ENCODE results near the gene ALG9. TPM values are rescaled to one million over a fixed set of nuclear protein-coding genes. Genes with fewer than 3 reads are reported as not detected.
A peak's percentile ranks its signal among the peaks of the same experiment; 100 is the strongest.
"Not testable (repeated sequence)": the region's sequence is repeated elsewhere in the genome, so short reads cannot be mapped to it uniquely, and the experiment has no call there.

Gene ALG9
- total and polyA plus RNA-seq, 9 donors = 21.2 to 29.7 (median 25.0) TPM

DNA sequence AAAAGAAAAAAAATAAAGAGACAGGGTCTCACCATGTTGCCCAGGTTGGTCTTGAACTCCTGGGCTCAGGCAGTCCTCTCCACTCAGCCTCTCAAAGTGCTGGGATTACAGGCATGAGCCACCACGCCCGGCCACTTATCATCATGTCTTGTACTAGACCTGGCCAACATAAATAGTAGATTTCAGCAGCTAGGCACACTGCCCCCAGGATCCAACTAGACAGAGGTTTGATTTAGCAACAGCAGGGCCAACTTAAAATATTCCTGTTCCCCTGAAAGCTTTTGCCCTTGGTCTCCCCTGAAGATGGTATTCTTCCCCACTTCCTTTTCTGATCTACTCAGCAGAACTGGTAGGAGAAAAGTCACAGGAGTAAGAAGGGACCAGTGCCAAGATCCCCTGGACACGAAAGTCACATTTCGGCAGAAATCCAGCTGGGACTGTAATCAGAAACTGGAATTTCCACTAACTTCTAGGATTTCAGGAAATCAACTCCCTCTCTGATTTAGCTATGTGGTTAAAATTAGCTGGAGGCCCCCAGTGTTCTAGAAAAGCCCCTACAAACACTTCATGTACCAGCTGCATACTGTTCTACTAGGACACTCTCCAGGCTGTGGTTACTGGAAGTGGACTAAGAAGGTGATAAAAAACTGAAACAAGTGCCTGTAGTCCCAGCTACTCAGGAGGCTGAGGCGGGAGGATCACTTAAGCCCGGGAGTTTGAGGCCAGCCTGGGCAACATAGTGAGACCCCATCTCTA lies 96.2 kb downstream of the ALG9 start:
- H3K9me3 ChIP-seq (replicated peaks; ENCODE audit: control insufficient read depth, low read depth, low read length) = no peaks in the 10 kb centered on the region
- H3K27me3 ChIP-seq (ENCODE audit: control insufficient read depth, insufficient read depth, low read length) = no peaks in the 10 kb centered on the region
- H3K4me1 ChIP-seq (ENCODE audit: control insufficient read depth, insufficient read depth, low read length) = peaks cover 8% of the 10 kb centered on the region
- 52% methylated on average over 4 of the region's 6 CpGs for WGBS (ENCODE audit: insufficient coverage)
- peak overlapping the region; percentile 74 for H3K27ac ChIP-seq (ENCODE audit: low read length)
- DNase-seq = peak; percentile 84
- no peaks in the 10 kb centered on the region for H3K36me3 ChIP-seq (ENCODE audit: control insufficient read depth, insufficient read depth, low read length)
- no peak overlapping the region for H3K4me3 ChIP-seq (ENCODE audit: low read length)

DNA sequence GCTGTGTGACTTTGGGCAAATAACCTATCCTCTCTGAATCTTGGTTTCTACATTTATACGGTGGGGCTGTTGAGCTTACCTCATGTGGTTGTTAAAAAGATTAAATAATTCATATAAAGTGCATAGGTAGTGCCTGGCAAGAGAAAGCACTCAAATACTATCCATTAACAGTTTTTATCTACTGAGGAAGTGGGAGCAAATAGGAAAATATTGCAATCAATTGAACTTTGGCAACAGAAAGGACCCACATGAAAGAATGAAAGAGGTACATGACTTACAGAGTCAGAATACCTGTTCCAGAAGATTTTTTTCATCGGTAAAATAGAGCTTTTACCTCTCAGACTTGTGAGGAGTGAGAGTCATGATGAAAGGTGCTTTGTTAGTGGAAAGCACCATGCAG lies 98.8 kb downstream of the ALG9 start:
- no CpG with 5 or more reads among the region's 2 CpGs for WGBS (ENCODE audit: insufficient coverage)
- Histone ChIP-seq H3K9me3 (replicated peaks; ENCODE audit: control insufficient read depth, low read depth, low read length) (no peaks in the 10 kb centered on the region), H3K4me3 (ENCODE audit: low read length) (no peak overlapping the region), H3K4me1 (ENCODE audit: control insufficient read depth, insufficient read depth, low read length) (peaks cover 8% of the 10 kb centered on the region), H3K27me3 (ENCODE audit: control insufficient read depth, insufficient read depth, low read length) (no peaks in the 10 kb centered on the region), H3K36me3 (ENCODE audit: control insufficient read depth, insufficient read depth, low read length) (no peaks in the 10 kb centered on the region), H3K27ac (ENCODE audit: low read length) (no peak overlapping the region)
- no peak for DNase-seq

DNA sequence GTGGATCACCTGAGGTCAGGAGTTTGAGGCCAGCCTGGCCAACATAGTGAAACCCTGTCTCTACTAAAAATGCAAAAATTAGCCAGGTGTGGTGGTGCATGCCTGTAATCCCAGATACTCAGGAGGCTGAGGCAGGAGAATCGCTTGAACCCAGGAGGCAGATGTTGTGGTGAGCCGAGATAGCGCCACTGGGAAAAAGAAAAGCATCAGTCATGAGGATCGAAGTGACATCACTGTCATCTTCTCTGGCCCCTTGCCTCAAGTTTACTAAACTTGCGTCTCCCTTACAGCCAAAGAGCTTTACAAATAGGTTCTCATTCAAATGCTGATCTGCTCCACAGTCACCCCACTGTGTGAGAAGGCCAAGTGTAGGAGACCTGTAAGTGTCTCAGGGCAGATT lies 100.2 kb downstream of the ALG9 start:
- 81% methylated on average over 3 of the region's 5 CpGs for WGBS (ENCODE audit: insufficient coverage)
- H3K4me1 ChIP-seq (ENCODE audit: control insufficient read depth, insufficient read depth, low read length) = peaks cover 10% of the 10 kb centered on the region
- not testable (repeated sequence) for DNase-seq; H3K27ac ChIP-seq (ENCODE audit: low read length); H3K27me3 ChIP-seq (ENCODE audit: control insufficient read depth, insufficient read depth, low read length); H3K9me3 ChIP-seq (replicated peaks; ENCODE audit: control insufficient read depth, low read depth, low read length); H3K4me3 ChIP-seq (ENCODE audit: low read length); H3K36me3 ChIP-seq (ENCODE audit: control insufficient read depth, insufficient read depth, low read length)

DNA sequence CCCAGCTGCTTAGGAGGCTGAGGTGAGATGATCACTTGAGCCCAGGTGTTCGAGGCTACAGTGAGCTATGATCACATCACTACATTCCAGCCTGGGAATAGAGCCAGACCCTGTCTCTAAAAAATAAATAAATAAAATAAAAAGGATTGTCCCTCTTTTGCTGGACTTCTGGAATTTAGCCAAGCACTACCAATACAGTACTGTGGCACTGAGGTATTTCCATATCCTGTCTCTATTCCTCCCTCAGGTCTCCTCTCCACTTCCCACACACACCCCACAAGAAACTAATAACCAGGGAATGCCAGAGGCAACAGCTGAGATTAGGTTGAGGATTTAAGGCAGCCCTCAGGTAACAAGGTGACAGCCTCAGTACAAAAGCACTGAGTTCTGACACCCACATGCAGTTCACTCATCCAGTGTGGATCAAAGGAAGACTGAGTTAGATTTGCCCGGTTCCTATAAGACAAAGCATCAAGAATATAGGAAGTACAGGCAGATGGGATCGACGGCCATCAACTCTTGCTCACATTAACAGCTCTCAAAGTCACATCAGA lies 100.7 kb downstream of the ALG9 start:
- H3K9me3 ChIP-seq (replicated peaks; ENCODE audit: control insufficient read depth, low read depth, low read length) = no peaks in the 10 kb centered on the region

DNA sequence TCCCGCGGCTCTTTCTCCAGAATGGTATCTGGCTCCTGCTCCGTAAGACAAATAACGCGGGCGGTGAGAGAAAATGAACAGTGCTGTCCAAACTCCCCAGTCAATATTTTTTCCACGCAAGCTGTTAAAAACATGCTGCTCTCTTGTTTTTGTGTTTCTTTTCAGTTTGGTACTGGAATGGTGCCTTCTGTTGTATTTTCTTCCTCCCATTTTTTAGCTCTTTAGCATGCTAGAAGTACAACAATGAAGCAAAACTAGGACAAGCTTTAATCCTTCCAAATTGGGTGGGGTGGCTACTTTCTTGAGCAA lies 104.6 kb downstream of the ALG9 start:
- H3K27me3 ChIP-seq (ENCODE audit: control insufficient read depth, insufficient read depth, low read length) = no peaks in the 10 kb centered on the region
- H3K27ac ChIP-seq (ENCODE audit: low read length) = peak overlapping the region; percentile 95
- DNase-seq = no peak
- H3K9me3 ChIP-seq (replicated peaks; ENCODE audit: control insufficient read depth, low read depth, low read length) = no peaks in the 10 kb centered on the region
- H3K4me1 ChIP-seq (ENCODE audit: control insufficient read depth, insufficient read depth, low read length) = peaks cover 9% of the 10 kb centered on the region
- H3K4me3 ChIP-seq (ENCODE audit: low read length) = peak overlapping the region; percentile 95
- WGBS (ENCODE audit: insufficient coverage) = no CpG with 5 or more reads among the region's 7 CpGs
- H3K36me3 ChIP-seq (ENCODE audit: control insufficient read depth, insufficient read depth, low read length) = peaks cover 19% of the 10 kb centered on the region

More for the DNA sequence above, 100.7 kb downstream of the ALG9 start:
- no peaks in the 10 kb centered on the region for H3K36me3 ChIP-seq (ENCODE audit: control insufficient read depth, insufficient read depth, low read length)
- H3K27me3 ChIP-seq (ENCODE audit: control insufficient read depth, insufficient read depth, low read length) = no peaks in the 10 kb centered on the region
- H3K4me1 ChIP-seq (ENCODE audit: control insufficient read depth, insufficient read depth, low read length) = peaks cover 10% of the 10 kb centered on the region
- no peak overlapping the region for H3K4me3 ChIP-seq (ENCODE audit: low read length)
- no peak for DNase-seq
- no peak overlapping the region for H3K27ac ChIP-seq (ENCODE audit: low read length)
- no CpG with 5 or more reads among the region's 4 CpGs for WGBS (ENCODE audit: insufficient coverage)

DNA sequence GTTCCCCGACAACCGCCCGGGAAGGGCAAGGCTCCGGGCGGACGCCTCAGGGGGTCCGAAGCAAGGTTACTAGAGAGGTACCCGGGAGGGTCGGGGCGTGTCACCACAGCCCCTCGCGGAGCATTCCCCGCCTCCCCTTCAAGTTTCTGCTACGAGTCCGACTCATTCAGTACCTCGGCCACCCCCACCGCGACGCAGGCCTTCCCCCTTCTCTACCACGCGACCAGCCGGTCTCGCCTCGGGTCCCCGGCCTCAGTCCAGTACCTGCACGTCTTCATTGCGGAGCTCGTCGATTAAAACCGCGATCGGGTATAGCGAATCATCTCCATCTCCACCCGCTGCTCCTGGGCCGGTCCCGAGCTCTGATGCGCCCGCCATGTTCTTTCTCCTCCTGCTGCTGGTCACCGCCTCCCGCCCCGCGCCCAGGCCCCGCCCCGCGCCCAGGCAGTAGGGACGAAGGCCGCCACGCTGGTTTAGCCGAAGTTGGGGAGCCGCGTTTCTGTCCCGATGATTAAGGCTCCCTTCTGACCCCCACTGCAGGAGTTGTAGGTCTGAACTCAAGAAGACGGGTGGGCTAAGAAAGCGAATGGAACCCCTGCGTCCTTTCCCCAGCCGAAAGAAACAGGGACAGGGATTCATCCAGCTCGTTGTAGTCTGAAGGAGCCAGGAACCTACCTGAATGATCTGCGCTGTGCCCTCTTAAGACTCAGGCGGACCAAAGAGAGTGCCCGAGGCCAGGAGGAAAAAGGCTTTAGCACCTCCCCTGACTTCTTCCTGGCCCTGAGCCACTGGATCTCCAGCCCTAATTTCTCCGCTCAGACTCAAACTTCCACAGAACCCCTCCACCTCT lies 105.2 kb downstream of the ALG9 start, which contains the start of gene PPP2R1B:
Gene PPP2R1B, minus strand, starts transcription at position 406 of the 850 bp plus-strand sequence. Its CDS starts 28 bp downstream, at position 378.
- H3K4me3 ChIP-seq (ENCODE audit: low read length) = peak within 1 kb of the TSS; percentile 95
- peak; percentile 86 for DNase-seq
- H3K36me3 ChIP-seq (ENCODE audit: control insufficient read depth, insufficient read depth, low read length) = peaks cover 24% of the 10 kb centered on the region
- peak within 1 kb of the TSS; percentile 95 for H3K27ac ChIP-seq (ENCODE audit: low read length)
- peaks cover 9% of the 10 kb centered on the region for H3K4me1 ChIP-seq (ENCODE audit: control insufficient read depth, insufficient read depth, low read length)
- 0% methylated on average over 57 of the region's 61 CpGs for WGBS (ENCODE audit: insufficient coverage)
- H3K27me3 ChIP-seq (ENCODE audit: control insufficient read depth, insufficient read depth, low read length) = no peaks in the 10 kb centered on the region
- no peaks in the 10 kb centered on the region for H3K9me3 ChIP-seq (replicated peaks; ENCODE audit: control insufficient read depth, low read depth, low read length)

DNA sequence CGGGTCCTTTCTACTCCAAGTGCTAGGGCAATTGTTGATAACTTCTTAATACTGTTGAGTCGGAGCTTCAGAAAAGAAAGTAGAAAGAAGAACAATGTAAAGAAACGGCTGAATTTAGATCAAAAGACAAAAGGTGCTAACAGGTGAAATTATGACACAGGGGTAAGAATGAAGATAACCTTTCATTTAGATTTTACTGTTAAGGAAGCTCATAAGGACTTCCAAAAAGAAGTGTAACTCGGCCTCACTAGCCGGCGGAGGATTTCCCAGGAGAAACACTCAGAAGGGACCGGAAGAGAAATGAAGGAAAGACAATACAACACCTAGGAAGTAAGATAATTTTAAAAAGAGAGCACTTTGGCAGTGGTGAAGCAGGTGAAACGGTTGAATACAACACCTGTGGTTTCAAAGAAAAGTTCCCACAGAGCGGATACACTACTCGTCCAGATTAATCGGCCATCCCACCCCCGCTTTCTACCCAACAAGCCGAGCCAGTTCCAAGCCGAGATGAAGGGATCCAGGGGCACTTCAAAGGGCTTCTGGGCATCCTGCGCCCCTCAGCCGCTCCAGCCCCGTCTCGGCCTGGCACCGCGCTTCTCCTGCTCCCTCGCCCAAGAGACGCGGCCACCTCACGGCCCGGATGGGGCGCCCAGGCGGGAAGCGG lies 105.9 kb downstream of the ALG9 start:
- Histone ChIP-seq H3K4me1 (ENCODE audit: control insufficient read depth, insufficient read depth, low read length) (peaks cover 9% of the 10 kb centered on the region), H3K36me3 (ENCODE audit: control insufficient read depth, insufficient read depth, low read length) (peaks cover 31% of the 10 kb centered on the region), H3K27me3 (ENCODE audit: control insufficient read depth, insufficient read depth, low read length) (no peaks in the 10 kb centered on the region), H3K9me3 (replicated peaks; ENCODE audit: control insufficient read depth, low read depth, low read length) (no peaks in the 10 kb centered on the region), H3K4me3 (ENCODE audit: low read length) (peak overlapping the region; percentile 95), H3K27ac (ENCODE audit: low read length) (peak overlapping the region; percentile 95)
- DNase-seq = peak; percentile 39
- 0% methylated on average over 21 of the region's 28 CpGs for WGBS (ENCODE audit: insufficient coverage)

DNA sequence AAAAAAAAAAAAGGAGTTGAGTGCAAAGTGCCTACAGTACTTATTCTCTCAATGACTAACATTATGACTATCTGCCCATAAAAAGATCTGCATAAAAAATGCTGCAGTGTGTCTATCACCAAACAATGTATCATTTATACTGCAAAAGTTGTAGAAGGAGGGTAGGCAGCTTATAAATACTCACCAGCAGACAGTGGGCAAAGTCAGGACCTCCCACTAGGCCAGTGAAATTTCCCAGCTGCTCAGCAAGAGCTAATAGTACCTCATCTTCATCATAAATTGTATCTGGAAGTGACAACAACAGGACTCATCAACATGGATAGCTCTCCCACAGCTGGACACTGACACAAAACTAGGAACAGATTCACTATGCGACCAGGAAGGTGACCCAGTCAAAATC lies 106.8 kb downstream of the ALG9 start:
- no CpG with 5 or more reads among the region's 1 CpG for WGBS (ENCODE audit: insufficient coverage)
- Histone ChIP-seq H3K9me3 (replicated peaks; ENCODE audit: control insufficient read depth, low read depth, low read length) (no peaks in the 10 kb centered on the region), H3K4me1 (ENCODE audit: control insufficient read depth, insufficient read depth, low read length) (peaks cover 9% of the 10 kb centered on the region), H3K27me3 (ENCODE audit: control insufficient read depth, insufficient read depth, low read length) (no peaks in the 10 kb centered on the region), H3K27ac (ENCODE audit: low read length) (no peak overlapping the region), H3K36me3 (ENCODE audit: control insufficient read depth, insufficient read depth, low read length) (peaks cover 40% of the 10 kb centered on the region), H3K4me3 (ENCODE audit: low read length) (no peak overlapping the region)
- no peak for DNase-seq

DNA sequence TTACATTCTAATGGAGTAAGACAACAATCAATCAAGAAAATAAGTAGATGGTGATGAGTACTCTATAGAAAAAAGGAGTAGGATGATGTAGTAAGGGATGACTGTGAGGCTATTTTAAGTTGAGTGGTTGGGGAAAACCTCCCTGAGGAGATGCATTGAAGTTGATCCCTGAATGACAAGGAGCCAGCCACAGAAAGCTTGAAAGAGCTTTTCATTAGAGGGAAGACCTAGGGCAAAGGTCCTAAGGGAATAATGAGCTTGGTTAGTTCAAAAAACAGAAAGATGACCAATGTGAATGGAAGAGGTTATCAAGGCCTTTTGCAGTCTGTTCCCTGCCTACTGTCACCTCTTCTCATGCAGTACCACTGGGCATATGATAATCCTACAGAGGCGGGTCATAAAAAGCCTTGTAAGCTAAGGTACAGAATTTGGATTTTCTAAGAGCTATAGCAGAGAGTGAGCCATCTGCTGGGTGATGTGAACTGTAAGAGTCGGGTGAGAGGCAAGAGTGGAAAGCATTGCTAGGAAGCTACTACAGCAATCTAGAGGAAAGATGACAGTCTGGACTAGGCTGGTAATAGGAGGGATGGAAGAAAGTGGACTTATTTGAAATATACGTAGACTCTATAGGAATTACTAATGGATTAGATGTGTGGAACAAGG lies 108.3 kb downstream of the ALG9 start:
- peaks cover 9% of the 10 kb centered on the region for H3K4me1 ChIP-seq (ENCODE audit: control insufficient read depth, insufficient read depth, low read length)
- DNase-seq = no peak
- no peaks in the 10 kb centered on the region for H3K27me3 ChIP-seq (ENCODE audit: control insufficient read depth, insufficient read depth, low read length)
- 60% methylated on average over 3 of the region's 3 CpGs for WGBS (ENCODE audit: insufficient coverage)
- no peak overlapping the region for H3K4me3 ChIP-seq (ENCODE audit: low read length)
- H3K27ac ChIP-seq (ENCODE audit: low read length) = no peak overlapping the region
- peaks cover 52% of the 10 kb centered on the region for H3K36me3 ChIP-seq (ENCODE audit: control insufficient read depth, insufficient read depth, low read length)
- no peaks in the 10 kb centered on the region for H3K9me3 ChIP-seq (replicated peaks; ENCODE audit: control insufficient read depth, low read depth, low read length)

Data from muscle of leg (tissue), 11 donors.